ENCODE data around the gene NEB.

The NEB gene

GRCh38 chr2:151695778-151696177 is 38.5 kb downstream of the NEB start:
- FAIRE-seq (no peak), DNase-seq (ENCODE audit: insufficient read length, low spot score) (no peak)
- no peak for TF ChIP-seq POLR2A (IDR thresholded peaks at IDR 0.05; ENCODE audit: low read depth, low read length)

- TF ChIP-seq POLR2A (IDR thresholded peaks at IDR 0.05; ENCODE audit: low read depth, low read length): no peak
- FAIRE-seq (no peak), DNase-seq (ENCODE audit: insufficient read length, low spot score) (no peak)
Observed at GRCh38 chr2:151691631-151692030, 42.6 kb downstream of the NEB start.

GRCh38 chr2:151688719-151689118 is 45.6 kb downstream of the NEB start:
- TF ChIP-seq POLR2A (IDR thresholded peaks at IDR 0.05; ENCODE audit: low read depth, low read length): no peak
- FAIRE-seq (no peak), DNase-seq (ENCODE audit: insufficient read length, low spot score) (no peak)

DNA sequence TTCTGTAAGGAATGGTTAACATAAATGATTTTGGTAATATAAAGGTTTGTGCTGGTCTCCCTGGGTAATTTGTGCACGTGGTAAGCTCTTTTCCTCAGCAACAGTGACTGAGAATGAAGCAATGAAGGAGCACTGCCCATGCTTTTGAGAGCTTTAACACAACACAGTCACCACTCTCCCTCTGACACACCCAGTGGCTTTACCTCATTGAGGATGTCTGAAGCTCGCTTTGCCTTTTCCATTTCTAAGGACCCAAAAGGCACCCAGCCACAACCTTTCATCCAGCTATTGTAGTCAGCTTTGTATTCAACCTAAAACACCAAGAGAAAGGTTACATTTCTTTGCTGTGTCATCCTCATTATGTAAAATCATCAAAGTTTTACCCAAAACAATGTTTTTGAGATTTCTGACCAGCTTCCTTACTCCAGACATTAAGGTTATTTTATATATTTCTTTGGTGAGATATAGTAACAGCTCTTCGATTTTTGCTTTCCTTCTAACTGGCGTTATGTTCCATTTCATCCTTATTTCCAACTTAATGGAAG is 51.7 kb downstream of the NEB start:
- FAIRE-seq (no peak), DNase-seq (ENCODE audit: insufficient read length, low spot score) (no peak)

DNA sequence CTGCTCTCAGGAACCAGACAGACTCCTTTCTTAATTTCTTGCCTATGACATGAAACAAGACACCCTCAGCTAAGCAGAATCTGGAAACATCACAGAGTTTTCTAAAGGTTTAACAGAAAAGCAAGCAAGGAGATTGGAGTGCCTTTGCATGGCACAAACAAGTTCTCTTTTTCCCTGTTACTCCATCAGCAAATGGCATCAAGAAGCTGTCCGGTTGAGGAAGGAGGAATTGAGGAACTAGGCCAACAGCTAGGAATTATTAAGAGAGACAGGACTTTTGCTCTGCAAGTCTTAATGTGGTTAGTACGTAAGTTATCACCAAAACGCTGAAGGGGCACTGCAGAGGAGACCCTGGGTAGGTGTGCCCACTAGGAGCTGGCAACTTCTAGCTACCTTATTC is 53.2 kb downstream of the NEB start:
- DNase-seq (ENCODE audit: insufficient read length, low spot score): no peak
- no peak for FAIRE-seq
- no peak for TF ChIP-seq POLR2A (IDR thresholded peaks at IDR 0.05; ENCODE audit: low read depth, low read length)

More for the DNA sequence above, 51.7 kb downstream of the NEB start:
- no peak for TF ChIP-seq POLR2A (IDR thresholded peaks at IDR 0.05; ENCODE audit: low read depth, low read length)

DNA sequence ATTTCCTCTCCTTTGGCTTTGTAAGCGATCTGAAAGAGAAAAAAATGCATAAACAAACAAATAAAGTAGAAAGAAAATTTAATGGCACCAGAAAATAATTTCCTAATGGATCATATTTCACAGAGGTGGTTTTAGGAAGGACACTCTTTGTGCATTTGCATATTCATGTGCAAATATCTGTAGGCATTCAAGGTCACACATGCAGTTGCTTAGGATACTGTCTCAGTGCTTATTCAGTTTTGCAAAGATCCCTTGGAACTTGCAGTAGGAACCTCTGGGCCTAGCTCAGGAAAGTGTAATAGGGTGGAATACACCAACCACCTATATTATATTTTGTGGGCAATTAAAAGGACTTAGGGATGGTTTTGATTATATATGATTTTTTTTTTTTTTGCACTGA is 54.3 kb downstream of the NEB start:
- no peak for TF ChIP-seq POLR2A (IDR thresholded peaks at IDR 0.05; ENCODE audit: low read depth, low read length)
- FAIRE-seq (no peak), DNase-seq (ENCODE audit: insufficient read length, low spot score) (no peak)

DNA sequence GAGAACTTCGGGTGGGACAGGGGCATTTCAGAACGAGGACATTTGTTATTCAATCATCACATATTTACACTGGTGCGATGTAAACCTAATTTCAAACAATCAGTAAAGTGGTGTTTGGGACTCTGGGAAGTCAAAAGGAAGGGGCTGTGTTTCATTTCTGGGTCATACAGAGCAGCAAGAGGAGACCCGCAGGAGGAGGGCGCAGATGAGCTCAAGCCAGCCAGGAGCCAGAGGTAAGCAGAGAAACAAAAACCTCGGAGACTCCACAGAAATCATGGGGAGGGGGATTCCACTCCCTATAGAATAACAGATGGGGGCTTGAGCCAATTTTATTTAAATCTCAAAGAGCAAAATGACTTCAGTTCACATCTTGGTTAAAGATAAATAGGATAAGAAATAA is 55.4 kb downstream of the NEB start:
- FAIRE-seq (no peak), DNase-seq (ENCODE audit: insufficient read length, low spot score) (no peak)
- no peak for TF ChIP-seq POLR2A (IDR thresholded peaks at IDR 0.05; ENCODE audit: low read depth, low read length)

DNA sequence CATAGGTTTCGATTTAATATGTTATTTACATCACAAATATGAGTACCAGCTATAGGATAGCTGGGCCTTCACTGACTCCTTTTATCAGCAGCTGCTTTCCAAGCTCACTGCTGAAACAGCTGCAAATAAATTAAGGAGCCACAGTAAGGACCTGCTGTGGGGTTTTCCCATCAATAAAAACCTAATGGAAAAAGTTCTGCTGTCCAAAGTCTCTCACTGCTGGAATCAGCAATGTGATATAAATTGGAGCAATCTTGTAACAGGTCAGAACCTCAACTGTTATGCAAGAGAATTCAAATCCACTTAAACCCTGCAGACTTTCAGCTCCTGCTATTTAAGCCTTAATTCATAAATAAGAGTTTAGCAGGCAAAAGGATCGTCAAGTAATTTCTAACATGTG is 61.3 kb downstream of the NEB start:
- DNase-seq (ENCODE audit: insufficient read length, low spot score) (no peak), FAIRE-seq (no peak)
- TF ChIP-seq POLR2A (IDR thresholded peaks at IDR 0.05; ENCODE audit: low read depth, low read length): no peak

- DNase-seq (ENCODE audit: insufficient read length, low spot score): no peak
- no peak for FAIRE-seq
- no peak for TF ChIP-seq POLR2A (IDR thresholded peaks at IDR 0.05; ENCODE audit: low read depth, low read length)
Observed at GRCh38 chr2:151672277-151672676, 62.0 kb downstream of the NEB start.

GRCh38 chr2:151670846-151671597 is 63.3 kb downstream of the NEB start:
- FAIRE-seq (no peak), DNase-seq (ENCODE audit: insufficient read length, low spot score) (no peak)
- TF ChIP-seq POLR2A (IDR thresholded peaks at IDR 0.05; ENCODE audit: low read depth, low read length): no peak

- DNase-seq (ENCODE audit: insufficient read length, low spot score) (no peak), FAIRE-seq (no peak)
- no peak for TF ChIP-seq POLR2A (IDR thresholded peaks at IDR 0.05; ENCODE audit: low read depth, low read length)
Observed at GRCh38 chr2:151670346-151670745, 63.9 kb downstream of the NEB start.

DNA sequence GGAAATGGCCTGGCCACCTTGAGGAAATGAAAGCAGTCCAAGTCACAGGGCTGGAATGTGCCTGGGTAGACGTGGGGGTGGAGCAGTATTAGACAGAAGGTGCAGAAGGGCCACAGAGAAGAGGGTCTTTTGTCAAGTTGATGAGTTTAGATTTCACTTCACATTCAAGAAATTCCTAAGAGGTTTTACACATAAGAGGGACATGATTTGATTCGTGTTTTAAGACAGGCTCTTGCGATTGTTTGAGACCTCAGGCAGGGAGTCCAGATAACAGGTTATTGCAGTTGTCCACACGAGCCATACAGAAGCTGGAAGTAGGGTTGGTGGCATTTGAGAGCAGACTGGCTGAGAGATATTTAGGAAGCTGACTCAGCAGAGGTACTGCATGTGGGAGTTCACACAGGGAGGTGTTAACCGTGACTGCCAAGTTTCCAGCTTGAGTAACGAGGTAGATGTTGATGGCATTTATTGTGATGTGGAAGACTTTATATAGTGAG is 64.6 kb downstream of the NEB start:
- no peak for DNase-seq (ENCODE audit: insufficient read length, low spot score)
- FAIRE-seq: peak; percentile 20
- no peak for TF ChIP-seq POLR2A (IDR thresholded peaks at IDR 0.05; ENCODE audit: low read depth, low read length)

DNA sequence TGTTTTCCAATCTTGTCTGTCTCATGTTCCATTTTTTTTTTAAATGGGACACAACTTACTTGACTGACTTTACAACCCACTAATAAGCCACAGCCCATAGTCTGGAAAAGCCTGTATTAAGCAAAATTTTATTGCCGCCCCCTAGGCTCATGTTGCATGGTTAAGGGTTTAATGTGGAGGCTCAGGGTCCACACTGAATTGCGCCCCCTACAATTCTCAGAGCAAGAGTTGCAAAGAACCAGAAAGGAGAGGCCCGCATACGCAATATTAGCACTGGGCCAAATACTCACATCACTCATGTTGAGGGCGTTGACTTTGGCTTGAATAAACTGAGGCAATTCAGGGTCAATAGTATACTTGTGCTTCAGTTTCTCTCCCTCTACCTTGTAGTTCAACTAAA is 65.5 kb downstream of the NEB start:
- no peak for DNase-seq (ENCODE audit: insufficient read length, low spot score)
- no peak for TF ChIP-seq POLR2A (IDR thresholded peaks at IDR 0.05; ENCODE audit: low read depth, low read length)
- FAIRE-seq: no peak

DNA sequence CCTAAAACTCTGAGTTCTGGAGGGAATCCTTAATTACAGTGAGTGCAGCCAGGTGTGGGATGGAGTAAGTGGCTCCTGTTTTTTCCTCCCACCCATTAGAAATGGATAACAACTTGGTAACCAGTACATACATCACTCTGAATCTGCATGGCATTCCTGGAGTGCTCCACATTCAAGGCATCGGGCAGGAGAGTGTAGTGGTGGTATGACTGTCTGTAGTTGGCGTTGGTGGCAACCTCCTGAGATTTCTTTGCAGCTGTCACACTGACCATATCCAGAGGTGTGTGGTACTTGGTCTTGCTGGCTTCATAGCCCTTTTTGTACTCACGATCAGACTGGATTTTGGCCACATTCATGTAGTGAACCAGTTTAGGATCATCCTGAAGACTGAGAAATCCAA is 68.3 kb downstream of the NEB start:
- DNase-seq (ENCODE audit: insufficient read length, low spot score) (no peak), FAIRE-seq (no peak)
- TF ChIP-seq POLR2A (IDR thresholded peaks at IDR 0.05; ENCODE audit: low read depth, low read length): no peak

GRCh38 chr2:151664520-151664919 is 69.8 kb downstream of the NEB start:
- TF ChIP-seq POLR2A (IDR thresholded peaks at IDR 0.05; ENCODE audit: low read depth, low read length): no peak
- FAIRE-seq: no peak
- DNase-seq (ENCODE audit: insufficient read length, low spot score): no peak

Data from H54 (cell line).